ENCODE results near the gene CYP20A1. TPM values are rescaled to one million over a fixed set of nuclear protein-coding genes. Genes with fewer than 3 reads are reported as not detected.

Gene CYP20A1
- total RNA-seq, 2 donors from 2014 or later, result 22.9 to 27.8 TPM

DNA sequence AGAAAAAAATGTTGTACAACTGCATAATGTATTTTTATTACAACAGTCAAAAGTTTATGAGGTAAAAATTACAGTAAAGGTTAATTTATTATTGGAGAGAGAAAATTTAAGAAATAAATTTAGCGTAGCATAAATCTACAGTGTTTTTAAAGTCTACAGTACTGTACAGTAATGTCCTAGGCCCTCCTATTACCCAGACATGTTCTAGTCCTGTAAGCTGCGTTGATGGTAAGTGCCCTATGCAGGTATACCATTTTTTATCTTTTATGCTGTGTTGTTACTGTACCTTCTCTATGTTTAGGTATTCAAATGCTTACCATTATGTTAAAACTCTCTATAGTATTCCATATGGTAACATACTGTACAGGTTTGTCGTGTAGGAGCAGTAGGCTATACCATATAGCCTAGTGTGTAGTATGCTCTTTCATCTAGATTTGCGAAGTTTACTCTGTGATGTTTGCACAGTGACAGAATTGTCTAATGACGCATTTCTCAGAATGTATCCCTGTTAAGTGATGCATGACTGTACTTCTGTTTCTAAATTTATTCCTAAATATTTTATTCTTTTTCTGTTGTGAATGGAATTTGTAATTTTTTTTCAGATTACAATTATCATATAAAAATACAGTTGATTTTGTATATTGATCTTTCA, 113.9 kb downstream of the CYP20A1 start:
- no peaks in the 10 kb centered on the region for H3K9me3 Mint-ChIP-seq

DNA sequence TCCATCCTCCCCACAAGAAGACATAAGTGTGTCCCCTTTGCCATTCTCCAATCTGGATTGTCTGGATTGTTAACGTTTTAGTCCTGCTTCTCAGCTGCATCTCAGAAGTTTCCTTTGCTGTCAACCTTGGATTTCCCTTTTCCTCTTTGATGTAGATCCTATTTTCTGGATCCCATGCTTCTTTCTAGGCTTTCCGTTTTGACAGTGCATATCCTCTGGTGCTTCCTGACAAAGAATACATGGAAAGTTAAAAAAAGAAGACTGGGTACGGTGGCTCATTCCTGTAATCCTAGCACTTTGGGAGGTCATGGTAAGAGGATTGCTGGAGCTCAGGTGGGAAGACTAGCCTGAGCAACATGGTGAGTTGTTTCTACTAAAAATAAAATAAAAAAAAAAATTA, 116.1 kb downstream of the CYP20A1 start:
- H3K4me1 ChIP-seq (ENCODE audit: control insufficient read depth, insufficient read depth, low read length), result no peaks in the 10 kb centered on the region
- H3K9ac ChIP-seq (ENCODE audit: extremely low read depth, low read length, poor library complexity, severe bottlenecking), result no peak overlapping the region
- Mint-ChIP-seq H3K36me3 (ENCODE audit: low read depth) (peaks cover 33% of the 10 kb centered on the region), H3K27ac (peak overlapping the region; percentile 26), H3K4me3 (no peak overlapping the region), H3K4me1 (no peaks in the 10 kb centered on the region), H3K9me3 (peaks cover 12% of the 10 kb centered on the region), H3K27me3 (ENCODE audit: insufficient read depth) (no peaks in the 10 kb centered on the region)
- no peaks in the 10 kb centered on the region for H3K27me3 ChIP-seq (ENCODE audit: control insufficient read depth, insufficient read depth, low read length, poor library complexity, severe bottlenecking)
- H3K27ac ChIP-seq (ENCODE audit: low read depth, low read length), result no peak overlapping the region
- DNase-seq, result no peak
- WGBS, 2 experiments (ENCODE audit: insufficient coverage in 1 of 2, insufficient read length in 1 of 2), result 94 to 95% methylated on average over 3 of the region's 3 CpGs
- H3K36me3 ChIP-seq (ENCODE audit: control insufficient read depth, insufficient read depth, low read length), result peaks cover 23% of the 10 kb centered on the region
- peaks cover 18% of the 10 kb centered on the region for H3K9me3 ChIP-seq (ENCODE audit: control insufficient read depth, low read length)
- TF ChIP-seq CTCF (conservative IDR thresholded peaks at IDR 0.05), result no peak
- no peak overlapping the region for H3K4me3 ChIP-seq (ENCODE audit: low read length)

More for the DNA sequence above, 113.9 kb downstream of the CYP20A1 start:
- H3K27ac Mint-ChIP-seq, result no peak overlapping the region
- Histone ChIP-seq H3K9me3 (ENCODE audit: control insufficient read depth, low read length) (no peaks in the 10 kb centered on the region), H3K9ac (ENCODE audit: extremely low read depth, low read length, poor library complexity, severe bottlenecking) (no peak overlapping the region), H3K36me3 (ENCODE audit: control insufficient read depth, insufficient read depth, low read length) (peaks cover 20% of the 10 kb centered on the region), H3K27me3 (ENCODE audit: control insufficient read depth, insufficient read depth, low read length, poor library complexity, severe bottlenecking) (no peaks in the 10 kb centered on the region), H3K4me3 (ENCODE audit: low read length) (no peak overlapping the region), H3K27ac (ENCODE audit: low read depth, low read length) (no peak overlapping the region), H3K4me1 (ENCODE audit: control insufficient read depth, insufficient read depth, low read length) (no peaks in the 10 kb centered on the region)
- H3K36me3 Mint-ChIP-seq (ENCODE audit: low read depth), result peaks cover 26% of the 10 kb centered on the region
- TF ChIP-seq CTCF (conservative IDR thresholded peaks at IDR 0.05), result no peak
- H3K4me1 Mint-ChIP-seq, result peaks cover 2% of the 10 kb centered on the region
- WGBS, 2 experiments (ENCODE audit: insufficient coverage in 1 of 2, insufficient read length in 1 of 2), result 77 to 97% methylated on average over 3 to 5 of the region's 5 CpGs
- no peak for DNase-seq
- H3K27me3 Mint-ChIP-seq (ENCODE audit: insufficient read depth), result no peaks in the 10 kb centered on the region
- no peak overlapping the region for H3K4me3 Mint-ChIP-seq

Other genes with a start within 250 kb of the CYP20A1 start
- gene NBEAL1, start 224.1 kb upstream of the CYP20A1 start, total RNA-seq, result 10 to 100 TPM; 18.2 to 20.1 TPM
- 100 to 1,000 TPM; 115 to 139 TPM for gene ABI2, start 89.4 kb downstream of the CYP20A1 start, total RNA-seq

All from endodermal cell (in vitro differentiated cells).